Fibroblast of lung (primary cell): ENCODE results near the gene TC2N.
"Not testable (repeated sequence)": the region's sequence is repeated elsewhere in the genome, so short reads cannot be mapped to it uniquely, and the experiment has no call there.

Source experiments
- CTCF ChIP-seq, 2 donors: IDR thresholded peaks in 1 of 2; conservative IDR thresholded peaks in 1 of 2; 1 replicate in 1 of 2; 2 replicates in 1 of 2; pipeline ENCODE4 v1.5.1; 2011 to 2012; ENCODE audit warnings: low read length in 2 of 2, control low read depth in 1 of 2, inconsistent platforms in 1 of 2, low read depth in 1 of 2, mild to moderate bottlenecking in 1 of 2
- EZH2 ChIP-seq: IDR thresholded peaks from 2 replicates; pipeline ENCODE4 v1.5.1; 2012; ENCODE audit warnings: low read length, control low read depth, mild to moderate bottlenecking; ENCODE audit errors: missing control alignments

- not testable (repeated sequence) for TF ChIP-seq CTCF (conservative IDR thresholded peaks at IDR 0.05 in 1 of 2, IDR thresholded peaks at IDR 0.05 in 1 of 2; ENCODE audit: low read depth in 1 of 2, low read length in 2 of 2); EZH2
Measured at GRCh38 chr14:91897716-91898115, 30.4 kb upstream of the TC2N start.
